B cell (primary cell): ENCODE data around the gene ARHGAP35. TPM values are rescaled to one million over a fixed set of nuclear protein-coding genes. Genes with fewer than 3 reads are reported as not detected.

ENCODE experiments used
- ATAC-seq: fragments of 200-7000 bp; cut with Tn5 transposase; one replicate; pipeline ENCODE4 v1.10.0; 2021; ENCODE audit warnings: low read depth, mild to moderate bottlenecking, moderate number of reproducible peaks, moderate library complexity
- CTCF ChIA-PET: fragments of 350-600 bp; sonication (Branson Sonifier 250); formaldehyde crosslinking; loops from one replicate; lab custom pipeline; 2021; ENCODE audit warnings: antibody characterized with exemption, inconsistent platforms; lab: Charles Lee
- POLR2A ChIA-PET: fragments of 350-600 bp; sonication (Branson Sonifier 250); formaldehyde crosslinking; loops from one replicate; lab custom pipeline; 2021; ENCODE audit warnings: antibody characterized with exemption; lab: Charles Lee
- DNase-seq: peaks from one replicate; pipeline ENCODE4 v3.0.0; 2013
- H2AFZ ChIP-seq: 2 replicates; pipeline ENCODE4 v1.6.1; 2012; ENCODE audit warnings: mild to moderate bottlenecking, low read depth, low read length; ENCODE audit not compliant: insufficient read depth, poor library complexity, severe bottlenecking
- H3K27ac ChIP-seq, 2 donors: 1 replicate in 1 of 2; 2 replicates in 1 of 2; pipeline ENCODE4 v1.5.1; 2012 to 2013; ENCODE audit warnings: low read length in 2 of 2, mild to moderate bottlenecking in 2 of 2, moderate library complexity in 1 of 2
- H3K27me3 ChIP-seq, 4 experiments: fragments of 200-600 bp in 1 of 4; sonication (generic) in 1 of 4; replicated peaks in 1 of 4; 1 replicate in 2 of 4; 2 replicates in 2 of 4; pipeline versions ENCODE4 v1.6.1 to v1.7.0; 2013 to 2016; ENCODE audit warnings: low read length in 3 of 4, mild to moderate bottlenecking in 2 of 4, mixed read lengths in 1 of 4, moderate library complexity in 1 of 4; ENCODE audit not compliant: insufficient read depth in 4 of 4, control insufficient read depth in 3 of 4; ENCODE audit errors: control extremely low read depth in 1 of 4
- H3K36me3 ChIP-seq, 2 experiments: replicated peaks in 1 of 2; 1 replicate in 1 of 2; 2 replicates in 1 of 2; pipeline versions ENCODE4 v1.6.1 to v1.7.1; 2013; ENCODE audit warnings: low read length in 1 of 2; ENCODE audit not compliant: insufficient read depth in 2 of 2, control insufficient read depth in 1 of 2; ENCODE audit errors: control extremely low read depth in 1 of 2, extremely low read depth in 1 of 2
- H3K4me1 ChIP-seq, 2 donors: fragments of 200-600 bp in 1 of 2; sonication (generic) in 1 of 2; 1 replicate in 1 of 2; 2 replicates in 1 of 2; pipeline versions ENCODE4 v1.5.1 to v1.6.1; 2013 to 2017; ENCODE audit warnings: low read length in 2 of 2; ENCODE audit not compliant: control insufficient read depth in 2 of 2, insufficient read depth in 2 of 2
- H3K4me2 ChIP-seq: replicated peaks from 2 replicates; pipeline ENCODE3; 2012; ENCODE audit warnings: mild to moderate bottlenecking, low read depth, low read length; ENCODE audit not compliant: poor library complexity, severe bottlenecking
- H3K4me3 ChIP-seq, 5 experiments: fragments of 200-600 bp in 1 of 5; sonication (generic) in 1 of 5; 1 replicate in 3 of 5; 2 replicates in 2 of 5; pipeline versions ENCODE4 v1.5.1 to v1.7.0; 2011 to 2016; ENCODE audit warnings: low read length in 4 of 5, mild to moderate bottlenecking in 4 of 5, low read depth in 2 of 5, control low read depth in 1 of 5, moderate library complexity in 1 of 5; ENCODE audit not compliant: insufficient read depth in 1 of 5; ENCODE audit errors: control extremely low read depth in 1 of 5, extremely low read depth in 1 of 5
- H3K79me2 ChIP-seq: fragments of 200-600 bp; sonication (generic); one replicate; pipeline ENCODE4 v1.6.0; 2016; ENCODE audit warnings: low read length; ENCODE audit not compliant: control insufficient read depth, insufficient read depth
- H3K9ac ChIP-seq: fragments of 200-600 bp; sonication (generic); 2 replicates; pipeline ENCODE4 v1.6.1; 2017; ENCODE audit warnings: mild to moderate bottlenecking, low read length, moderate library complexity
- H3K9me3 ChIP-seq, 3 donors: one replicate each; pipeline versions ENCODE4 v1.6.1 to v1.7.1; 2013; ENCODE audit warnings: low read length in 2 of 3; ENCODE audit not compliant: control insufficient read depth in 2 of 3, insufficient read depth in 1 of 3; ENCODE audit errors: control extremely low read depth in 1 of 3
- H4K20me1 ChIP-seq: 2 replicates; pipeline ENCODE4 v1.6.0; 2012; ENCODE audit warnings: mild to moderate bottlenecking, low read length; ENCODE audit not compliant: insufficient read depth, control insufficient read depth, poor library complexity, severe bottlenecking
- H3K27ac Mint-ChIP-seq: one replicate; pipeline ENCODE4 v1.8.0; 2021; ENCODE audit warnings: mixed read lengths
- H3K27me3 Mint-ChIP-seq: one replicate; pipeline ENCODE4 v1.8.0; 2021; ENCODE audit warnings: mixed read lengths
- H3K4me1 Mint-ChIP-seq: one replicate; pipeline ENCODE4 v1.8.0; 2021; ENCODE audit warnings: mixed read lengths
- H3K4me3 Mint-ChIP-seq: one replicate; pipeline ENCODE4 v1.8.0; 2021; ENCODE audit warnings: mixed read lengths
- H3K9me3 Mint-ChIP-seq: one replicate; pipeline ENCODE4 v1.8.0; 2022; ENCODE audit warnings: mixed read lengths; ENCODE audit not compliant: insufficient read depth
- CTCF ChIP-seq: fragments of 200-600 bp; IDR thresholded peaks from one replicate; pipeline ENCODE4 v1.8.0; 2022; ENCODE audit warnings: antibody characterized with exemption, mild to moderate bottlenecking
- EZH2 ChIP-seq: IDR thresholded peaks from 2 replicates; pipeline ENCODE4 v1.6.1; 2012; ENCODE audit warnings: borderline replicate concordance, low read depth, mild to moderate bottlenecking, moderate library complexity, low read length; ENCODE audit not compliant: insufficient read depth, poor library complexity, severe bottlenecking
- WGBS: methylation state at CpG from one replicate; pipeline ENCODE4 v1.1.5; 2013; ENCODE audit warnings: missing lambda C conversion rate; ENCODE audit not compliant: insufficient coverage; 5-methylcytosine and 5-hydroxymethylcytosine counted together
- intact Hi-C: fragments of 100-400 bp; cut with micrococcal nuclease; formaldehyde crosslinking; loops from one replicate; pipeline ENCODE4 v1.10.0; 2022
- polyA plus RNA-seq: library from polyadenylated mRNA; depleted of rRNA; stranded (reverse); fragments of >200 nt; gene quantifications from 2 replicates; pipeline ENCODE4 v1.2.3, GENCODE V29; 2012
- total RNA-seq, 2 donors: library from RNA; stranded (reverse); fragments of 120-200 nt in 1 of 2; gene quantifications; 1 replicate in 1 of 2; 2 replicates in 1 of 2; pipeline versions ENCODE4 v1.2.3 to v1.2.4, GENCODE V29; 2013 to 2022

ARHGAP35 gene
- total and polyA plus RNA-seq, 2 donors (not counting 1 experiment from before 2014, with no cell fraction given), result 9.6 to 31.3 TPM

- TF ChIP-seq EZH2 (no peak), CTCF (no peak)
- intact Hi-C loops, result loop anchor here (1.0 to 10.0 kb wide), 8 partner anchors 8 to 655 kb away; partner anchors contain the start of genes CCDC9, DACT3, NAPA and SAE1
- Mint-ChIP-seq H3K27me3 (no peaks in the 10 kb centered on the region), H3K27ac (peak overlapping the region; percentile 95), H3K4me1 (peaks cover 20% of the 10 kb centered on the region), H3K4me3 (peak overlapping the region; percentile 91), H3K9me3 (peaks cover 2% of the 10 kb centered on the region)
- Histone ChIP-seq H3K9ac (peak overlapping the region; percentile 76), H3K27me3 (no peaks in the 10 kb centered on the region), H3K4me3 (peak overlapping the region in 4 of 5 experiments; percentile 68 to 79 (median 77)), H2AFZ (peak overlapping the region; percentile 96), H4K20me1 (peaks cover 27% of the 10 kb centered on the region), H3K4me2 (peak overlapping the region; percentile 90), H3K79me2 (peaks cover 37% of the 10 kb centered on the region), H3K36me3 (no peaks in the 10 kb centered on the region), H3K27ac (peak overlapping the region; percentile 71 to 77), H3K9me3 (peaks cover 0 to 10% (median 0%) of the 10 kb centered on the region in 3 donors), H3K4me1 (peaks cover 40 to 41% of the 10 kb centered on the region in 2 donors)
- ChIA-PET POLR2A (interaction anchor here (0.6 to 1.3 kb wide), 3 partner anchors 9 to 906 kb away, joined by 3 to 6 read pairs (median 4); partner anchors contain the start of genes AP2S1 and CCDC9), CTCF (interaction anchor here (0.7 to 2.5 kb wide), 5 partner anchors 19 to 355 kb away, joined by 3 to 11 read pairs (median 6); no protein-coding TSS in a partner anchor)
- WGBS, result 5% methylated on average over 14 of the region's 18 CpGs
- ATAC-seq (no peak), DNase-seq (no peak)
Observed at GRCh38 chr19:46859637-46860124, 1.1 kb upstream of the ARHGAP35 start.
